KG1 (cell line): ENCODE measurements around the gene P2RX7.
"Not testable (repeated sequence)": the region's sequence is repeated elsewhere in the genome, so short reads cannot be mapped to it uniquely, and the experiment has no call there.

Source experiments
- DNase-seq: peaks from one replicate; lab custom pipeline; 2025; lab: John Stamatoyannopoulos, UW

P2RX7 gene

GRCh38 chr12:121205491-121205890 lies 72.8 kb downstream of the P2RX7 start:
- DNase-seq: no peak

GRCh38 chr12:121208571-121208970 lies 75.9 kb downstream of the P2RX7 start:
- DNase-seq: not testable (repeated sequence)

- no peak for DNase-seq
Measured at GRCh38 chr12:121209221-121209620, 76.5 kb downstream of the P2RX7 start.

DNA sequence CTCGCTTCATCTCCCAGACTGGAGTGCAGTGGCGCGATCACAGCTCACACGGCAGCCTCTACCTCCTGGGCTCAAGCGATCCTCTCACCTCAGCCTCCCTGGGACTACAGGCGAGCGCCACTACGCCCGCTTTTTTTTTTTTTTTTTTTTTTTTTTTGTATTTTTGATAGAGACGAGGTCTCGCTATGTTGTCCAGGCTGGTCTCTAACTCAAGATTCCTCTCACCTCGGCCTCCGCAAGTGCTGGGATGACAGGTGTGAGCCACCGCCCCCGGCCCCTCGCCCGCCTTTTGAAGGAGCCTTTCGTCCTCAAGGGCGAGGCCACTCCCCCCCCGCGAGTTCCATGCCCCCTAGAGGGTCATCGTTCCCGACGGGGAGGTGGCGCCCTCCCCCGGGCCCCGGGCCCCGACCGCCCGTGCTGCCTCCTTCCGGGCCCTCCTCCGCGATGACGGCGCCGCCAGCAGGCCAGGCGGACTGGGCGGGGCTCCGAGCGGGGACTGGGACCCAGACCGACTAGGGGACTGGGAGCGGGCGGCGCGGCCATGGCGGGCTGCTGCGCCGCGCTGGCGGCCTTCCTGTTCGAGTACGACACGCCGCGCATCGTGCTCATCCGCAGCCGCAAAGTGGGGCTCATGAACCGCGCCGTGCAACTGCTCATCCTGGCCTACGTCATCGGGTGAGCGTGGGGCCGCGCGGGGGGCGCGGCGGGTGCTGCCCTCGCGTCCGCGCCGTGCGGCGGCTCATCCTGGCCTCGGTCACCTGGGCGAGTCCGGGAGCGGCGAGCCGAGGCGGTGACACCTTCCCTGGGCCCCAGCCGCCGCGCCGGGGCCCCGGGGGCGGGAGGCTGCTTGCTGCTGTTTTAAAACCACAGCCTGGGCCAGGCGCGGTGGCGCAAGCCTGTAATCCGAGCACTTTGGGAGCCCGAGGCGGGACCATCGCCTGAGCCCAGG lies 77.2 kb downstream of the P2RX7 start, which contains the start of gene P2RX4:
TSS of gene P2RX4 (plus strand) at position 506 of the 949 bp plus-strand sequence. CDS start at position 542, 36 bp downstream.
- peak; percentile 37 for DNase-seq

DNA sequence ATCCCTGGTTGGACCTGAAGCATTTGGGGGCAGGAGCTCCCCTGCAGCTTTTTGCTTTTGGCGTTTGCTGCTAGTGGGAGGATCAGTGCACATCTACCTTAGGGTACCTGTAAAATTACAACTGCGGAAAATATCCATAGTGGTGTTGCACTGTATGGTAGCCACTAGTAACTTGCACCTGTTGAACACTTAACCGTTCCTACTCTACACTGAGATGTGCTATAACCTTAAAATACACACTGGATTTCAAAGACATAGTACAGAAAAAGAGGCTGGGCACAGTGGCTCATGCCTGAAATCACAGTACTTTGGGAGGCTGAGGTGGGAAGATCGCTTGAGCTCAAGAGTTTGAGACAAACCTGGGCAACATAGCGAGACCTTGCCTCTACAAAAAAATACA lies 80.2 kb downstream of the P2RX7 start:
- DNase-seq: no peak

DNA sequence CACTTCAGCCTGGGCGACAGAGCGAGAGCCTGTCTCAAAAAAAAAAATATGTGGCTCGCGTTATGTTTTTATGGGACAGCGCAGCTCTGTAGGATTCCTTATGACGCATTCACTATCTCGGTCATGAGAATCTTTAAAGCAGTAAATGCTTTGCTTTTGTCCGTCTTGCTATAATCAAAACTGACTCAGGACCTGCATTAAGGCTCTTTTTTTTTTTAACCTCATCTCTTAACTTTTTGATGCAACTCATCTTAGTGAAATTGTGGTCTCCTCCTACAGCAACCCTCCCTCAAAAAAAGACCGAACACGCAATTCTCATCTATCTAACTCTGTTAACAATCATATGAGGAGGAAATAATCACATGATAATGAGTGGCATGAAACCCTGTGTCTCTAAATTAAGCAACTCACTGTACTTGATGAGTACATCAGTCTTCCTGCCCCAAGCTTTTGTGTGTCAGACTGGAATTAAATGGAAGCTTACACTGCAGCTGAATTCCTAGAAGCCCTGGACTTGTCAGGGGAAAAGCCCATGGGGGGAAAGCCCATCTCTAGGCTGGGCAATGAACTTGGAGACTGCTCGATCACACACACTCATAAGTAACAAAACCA lies 81.6 kb downstream of the P2RX7 start:
- no peak for DNase-seq

DNA sequence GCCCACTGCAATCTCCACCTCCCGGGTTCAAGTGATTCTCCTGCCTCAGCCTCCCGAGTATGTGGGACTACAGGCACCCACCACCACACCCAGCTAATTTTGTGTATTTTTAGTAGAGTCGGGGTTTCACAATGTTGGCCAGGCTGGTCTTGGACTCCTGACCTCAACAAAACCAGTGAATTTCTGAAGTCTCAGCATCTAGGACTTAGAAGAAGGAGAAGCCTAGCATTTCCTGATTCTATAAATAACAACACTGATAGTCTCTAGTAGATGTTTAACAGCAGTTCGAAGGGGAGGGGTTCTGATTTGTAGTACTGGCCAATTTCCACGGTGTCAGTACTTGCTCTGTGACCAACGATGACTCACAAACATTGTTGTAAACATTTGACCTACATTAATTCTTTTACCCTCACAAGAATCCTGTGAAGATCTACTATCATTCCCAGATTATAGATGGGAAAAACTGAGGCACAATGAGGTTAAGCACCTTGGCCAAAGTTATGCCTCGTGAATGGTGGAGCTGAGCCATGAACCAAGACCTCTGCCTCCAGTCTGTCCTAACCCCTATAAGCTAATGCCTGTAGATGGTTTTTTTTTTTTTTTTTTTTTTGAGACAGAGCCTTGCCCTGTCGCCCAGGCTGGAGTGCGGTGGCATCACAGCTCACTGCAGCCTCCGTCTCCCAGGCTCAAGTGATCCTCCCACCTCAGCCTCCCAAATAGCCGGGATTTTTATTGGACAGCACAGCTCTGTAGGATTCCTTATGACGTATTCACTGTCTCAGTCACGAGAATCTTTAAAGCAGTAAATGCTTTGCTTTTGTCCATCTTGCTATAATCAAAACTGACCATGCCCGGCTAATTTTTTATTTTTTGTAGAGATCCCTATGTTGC lies 82.4 kb downstream of the P2RX7 start:
- DNase-seq: no peak

DNA sequence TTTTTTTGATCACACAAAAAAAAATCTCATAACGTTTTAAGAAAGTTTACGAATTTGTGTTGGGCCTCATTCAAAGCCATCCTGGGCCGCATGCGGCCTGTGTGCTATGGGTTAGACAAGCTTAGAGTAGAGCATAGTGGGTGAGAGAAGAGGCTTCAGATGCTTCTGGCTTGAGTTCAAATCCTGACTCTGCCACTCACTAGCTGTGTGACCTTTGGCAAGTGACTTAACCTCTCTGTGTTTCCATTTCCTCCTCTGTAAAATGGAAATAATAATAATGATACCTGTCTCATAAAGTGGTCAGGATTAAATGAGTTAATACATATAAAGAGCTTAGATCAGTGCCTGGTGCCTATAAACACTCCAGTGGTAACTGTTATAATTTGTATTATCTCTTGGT lies 83.4 kb downstream of the P2RX7 start:
- no peak for DNase-seq

GRCh38 chr12:121217063-121217462 lies 84.4 kb downstream of the P2RX7 start:
- no peak for DNase-seq

DNA sequence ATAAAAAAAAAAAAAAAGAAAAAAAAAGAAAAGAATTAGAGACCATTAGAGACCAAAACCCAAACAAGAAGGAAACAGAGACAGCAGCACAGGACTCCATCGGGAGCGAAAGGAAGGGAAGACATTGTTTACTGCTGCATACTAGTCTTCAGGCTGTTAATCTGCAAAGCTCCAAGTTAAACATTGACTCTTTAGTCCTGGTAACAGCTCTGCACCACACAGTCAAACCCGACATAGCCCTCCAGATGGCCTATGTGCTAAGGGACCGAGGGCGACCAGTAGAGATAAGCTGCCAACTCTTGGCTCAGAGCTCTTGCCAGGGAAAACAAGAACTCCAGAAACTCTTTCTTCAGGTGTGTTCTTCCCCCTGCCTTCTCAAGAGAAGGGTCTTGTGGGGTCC lies 85.1 kb downstream of the P2RX7 start:
- no peak for DNase-seq

DNA sequence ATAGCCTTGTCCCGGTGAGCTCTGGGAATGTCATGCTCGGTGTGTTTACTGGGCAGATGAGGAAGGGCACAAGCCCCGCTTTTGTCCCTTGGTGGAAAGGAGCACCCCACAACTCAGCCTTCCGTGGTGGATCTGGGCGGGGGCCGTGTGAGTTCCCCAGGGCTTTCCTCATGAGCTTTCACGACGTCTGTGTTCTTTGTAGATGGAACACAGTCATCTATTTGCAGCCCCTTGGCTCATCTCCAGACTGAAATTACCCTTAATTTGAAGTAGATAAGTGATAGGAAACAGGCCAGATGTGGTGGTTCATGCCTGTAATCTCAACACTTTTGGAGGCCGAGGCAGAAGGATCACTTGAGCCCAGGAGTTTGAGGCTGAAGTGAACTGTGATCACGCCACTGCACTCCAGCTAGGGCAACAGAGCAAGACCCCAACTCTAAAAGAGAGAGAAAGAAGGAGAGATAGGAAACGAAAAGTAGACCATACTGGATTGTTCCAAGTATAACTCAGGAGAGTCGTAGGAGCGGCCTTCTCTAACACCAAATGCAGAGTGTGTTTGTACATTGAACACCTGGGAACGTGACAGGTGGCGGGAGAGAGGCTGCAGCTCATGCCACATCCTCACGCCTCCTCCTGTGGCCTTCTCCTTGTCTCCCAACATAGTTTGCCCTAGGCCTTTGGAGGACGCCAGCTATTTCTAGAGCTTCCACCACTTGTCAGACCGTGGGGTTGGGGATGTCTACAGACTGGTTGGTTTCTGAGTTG lies 86.1 kb downstream of the P2RX7 start:
- DNase-seq: no peak

DNA sequence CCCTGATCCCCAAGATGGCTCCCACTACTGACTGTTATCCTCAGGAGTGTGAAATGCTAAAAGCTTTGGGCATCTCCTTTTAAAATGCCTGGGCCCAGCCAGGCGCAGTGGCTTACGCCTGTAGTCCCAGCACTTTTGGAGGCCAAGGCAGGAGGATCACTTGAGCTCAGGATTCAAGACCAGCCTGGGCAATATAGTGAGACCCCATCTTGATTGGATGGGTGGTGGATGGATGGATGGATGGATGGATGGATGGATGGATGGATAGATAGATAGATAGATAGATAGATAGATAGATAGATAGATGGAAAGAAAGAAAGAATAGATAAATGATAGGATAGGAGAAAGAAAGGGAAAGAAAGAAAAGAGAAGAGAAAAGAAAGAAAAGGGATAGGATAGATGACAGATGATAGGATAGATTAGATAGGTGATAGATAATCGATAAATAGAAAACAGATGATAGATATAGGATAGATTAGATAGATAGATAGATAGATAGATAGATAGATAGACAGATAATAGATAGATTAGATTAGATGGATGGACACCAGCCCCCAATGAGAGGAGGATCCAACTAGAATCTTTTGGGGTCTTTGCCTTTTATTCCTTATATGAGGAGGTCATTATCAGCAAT lies 86.8 kb downstream of the P2RX7 start:
- no peak for DNase-seq

- DNase-seq: no peak
Measured at GRCh38 chr12:121222847-121223246, 90.2 kb downstream of the P2RX7 start.

DNA sequence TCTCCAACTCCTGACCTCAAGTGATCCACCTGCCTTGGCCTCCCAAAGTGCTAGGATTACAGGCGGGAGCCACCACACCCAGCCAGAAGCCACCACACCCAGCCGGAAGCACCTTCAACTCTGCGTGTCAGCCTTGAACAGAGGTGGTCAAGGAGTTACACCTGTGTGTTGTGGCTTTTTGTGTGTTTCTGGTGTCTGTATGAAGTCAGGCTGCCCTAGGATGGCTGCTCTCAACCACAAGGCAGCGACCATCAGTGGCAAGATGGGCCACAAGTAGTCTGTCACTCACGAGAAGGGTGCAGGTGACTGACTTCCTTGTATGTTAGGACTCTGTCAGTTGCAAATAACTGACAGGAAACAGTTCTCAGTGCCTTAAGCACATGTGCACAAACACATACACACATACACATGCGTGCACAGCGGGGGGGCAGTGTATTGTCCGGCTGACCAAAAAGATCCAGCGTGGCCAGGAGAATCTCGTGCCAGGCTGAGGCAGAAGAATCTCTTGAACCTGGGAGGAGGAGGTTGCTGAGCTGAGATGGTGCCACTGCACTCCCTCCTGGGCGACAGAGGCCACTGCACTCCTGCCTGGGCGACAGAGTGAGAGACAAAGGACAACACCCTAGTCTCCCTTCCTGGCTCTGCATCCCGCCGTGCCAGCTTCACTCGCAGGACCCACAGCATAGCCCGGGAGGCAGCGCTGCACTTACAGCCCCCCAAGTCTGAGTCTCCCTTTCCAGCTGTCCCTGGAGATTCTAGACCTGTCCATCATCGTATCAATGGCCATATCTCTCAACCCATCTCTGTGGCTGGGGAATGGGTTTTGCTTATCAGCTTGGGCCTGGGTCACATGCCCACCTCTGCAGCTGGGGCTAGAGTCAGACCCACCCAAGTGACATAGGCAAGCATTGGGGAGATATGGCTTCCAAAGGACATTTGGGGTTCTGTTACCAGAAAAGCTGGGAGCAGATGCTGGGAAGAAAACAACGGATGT lies 90.9 kb downstream of the P2RX7 start:
- DNase-seq: peak; percentile 4

GRCh38 chr12:121224591-121224990 lies 91.9 kb downstream of the P2RX7 start:
- no peak for DNase-seq

GRCh38 chr12:121226399-121226798 lies 93.7 kb downstream of the P2RX7 start:
- no peak for DNase-seq

DNA sequence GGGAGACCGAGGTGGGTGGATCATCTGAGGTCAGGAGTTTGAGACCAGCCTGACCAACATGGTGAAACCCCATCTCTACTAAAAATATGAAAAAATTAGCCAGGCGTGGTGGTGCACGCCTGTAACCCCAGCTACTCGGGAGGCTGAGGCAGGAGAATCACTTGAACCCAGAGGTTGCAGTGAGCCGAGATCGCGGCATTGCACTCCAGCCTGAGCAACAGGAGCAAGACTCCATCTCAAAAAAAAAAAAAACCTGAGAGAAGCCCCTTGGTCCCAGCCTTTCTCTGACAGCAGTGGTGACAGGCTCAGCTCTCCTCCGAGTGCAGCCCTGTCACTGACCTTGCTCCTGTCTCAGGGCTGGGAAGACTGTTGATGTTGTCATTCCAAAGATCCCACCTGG lies 94.2 kb downstream of the P2RX7 start:
- not testable (repeated sequence) for DNase-seq

DNA sequence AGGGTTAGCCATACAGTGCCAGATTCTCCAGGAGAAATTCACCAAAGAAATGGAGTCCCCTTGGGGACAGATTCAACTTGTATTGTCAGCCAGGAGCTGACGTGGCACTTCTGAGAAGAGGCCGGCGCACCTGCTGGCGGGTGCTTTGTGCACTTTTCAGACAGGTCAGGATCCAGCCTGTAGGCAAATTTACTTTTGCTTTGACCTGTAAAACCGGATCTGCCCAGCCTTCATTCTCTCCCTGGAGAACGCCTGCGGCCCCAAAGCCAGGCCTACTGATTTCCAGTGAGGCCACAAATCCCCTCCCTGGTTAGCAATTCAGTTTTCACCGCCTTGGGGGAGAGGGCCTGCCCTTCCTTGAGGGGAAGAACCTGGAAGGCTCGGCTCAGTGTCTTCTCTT lies 94.6 kb downstream of the P2RX7 start:
- DNase-seq: no peak

DNA sequence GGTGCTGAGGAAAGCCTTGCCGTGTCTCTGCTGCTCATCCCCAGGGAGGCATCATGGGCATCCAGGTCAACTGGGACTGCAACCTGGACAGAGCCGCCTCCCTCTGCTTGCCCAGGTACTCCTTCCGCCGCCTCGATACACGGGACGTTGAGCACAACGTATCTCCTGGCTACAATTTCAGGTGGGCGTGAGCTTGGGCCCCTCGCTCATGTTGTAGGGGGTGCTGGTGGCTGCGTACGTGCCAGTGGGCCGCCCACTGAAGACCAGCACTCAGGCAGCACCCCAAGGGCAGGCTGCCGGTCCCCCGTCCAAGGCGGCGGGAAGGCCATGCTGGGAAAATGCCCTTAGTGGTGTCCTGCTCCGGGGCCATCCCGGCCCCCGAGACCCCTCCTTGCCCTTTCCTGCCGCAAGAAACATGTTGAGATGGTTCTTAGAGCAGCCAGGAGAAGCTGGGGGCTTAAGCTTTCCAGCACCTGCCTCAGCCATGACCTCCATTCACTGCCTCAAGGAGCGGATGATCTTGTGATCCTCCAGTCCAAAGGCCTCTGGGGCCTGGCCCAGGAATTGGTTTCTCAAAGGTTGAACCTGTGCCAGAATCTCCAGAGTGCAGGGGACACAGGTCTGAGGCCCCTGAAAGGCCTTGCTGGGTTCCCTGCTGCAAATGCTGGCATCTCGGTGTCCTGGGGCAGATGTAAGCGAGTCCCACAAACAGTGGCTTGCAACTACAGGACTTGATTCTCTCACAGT lies 96.4 kb downstream of the P2RX7 start:
- no peak for DNase-seq
